ENCODE measurements around the gene GLI3.

GRCh38 chr7:42247301-42247700, 10.3 kb upstream of the GLI3 start:
- TF ChIP-seq CTCF (IDR thresholded peaks at IDR 0.05), result no peak
- TF ChIP-seq EZH2 (IDR thresholded peaks at IDR 0.05), result no peak

Data from neural progenitor cell (in vitro differentiated cells).